HG03354 (cell line): ENCODE measurements around the gene RAVER1.
"Not testable (repeated sequence)": the region's sequence is repeated elsewhere in the genome, so short reads cannot be mapped to it uniquely, and the experiment has no call there.

Experiments
- ATAC-seq: cut with Tn5 transposase; IDR thresholded peaks from one replicate; pipeline ENCODE4 v1.9.1; 2021; ENCODE audit warnings: mild to moderate bottlenecking; ENCODE audit not compliant: unreplicated experiment, poor library complexity, severe bottlenecking

RAVER1 gene

DNA sequence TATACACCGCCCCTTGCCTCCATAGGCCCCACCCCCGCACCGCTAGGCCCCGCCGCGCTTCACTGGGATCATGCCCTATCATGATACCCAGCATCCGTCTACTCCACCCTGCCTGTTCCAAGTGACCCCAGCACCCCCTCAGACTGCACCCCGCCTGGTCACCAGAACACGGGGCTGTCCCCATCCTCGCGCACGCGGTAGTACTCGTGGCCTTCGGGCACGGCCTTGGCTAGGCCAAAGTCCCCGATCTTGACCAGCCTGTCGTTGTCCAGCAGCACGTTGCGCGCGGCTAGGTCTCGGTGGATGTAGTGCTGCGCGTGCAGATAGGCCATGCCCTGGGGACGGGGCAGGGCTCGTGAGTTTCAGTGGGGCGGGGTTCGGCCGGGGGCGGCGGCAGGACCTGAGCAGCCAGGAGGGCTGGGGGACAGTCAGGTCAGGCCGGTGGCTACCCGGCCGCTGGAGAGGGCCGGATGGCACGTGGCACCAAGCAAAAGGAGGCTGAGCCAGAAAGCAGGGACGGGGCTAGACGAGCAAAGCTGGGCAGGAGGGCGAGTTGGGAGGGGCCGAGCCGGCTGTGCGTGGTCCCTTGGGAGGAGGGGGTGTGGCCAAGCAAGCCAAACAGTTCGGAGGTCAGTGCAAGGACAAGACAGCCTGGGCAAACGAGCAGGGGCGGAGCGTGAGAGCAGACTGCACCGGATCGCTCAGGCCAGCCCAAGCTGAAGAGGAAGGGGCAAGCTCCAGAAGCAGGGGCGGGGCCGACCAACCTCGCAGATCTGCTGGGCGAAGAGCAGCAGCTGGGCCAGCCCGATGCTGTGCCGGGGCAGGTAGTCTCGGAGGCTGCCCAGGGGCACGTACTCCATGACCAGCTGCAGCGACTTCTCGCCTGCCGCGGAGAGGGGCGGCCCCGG lies 19.7 kb upstream of the RAVER1 start:
- ATAC-seq, result no peak

DNA sequence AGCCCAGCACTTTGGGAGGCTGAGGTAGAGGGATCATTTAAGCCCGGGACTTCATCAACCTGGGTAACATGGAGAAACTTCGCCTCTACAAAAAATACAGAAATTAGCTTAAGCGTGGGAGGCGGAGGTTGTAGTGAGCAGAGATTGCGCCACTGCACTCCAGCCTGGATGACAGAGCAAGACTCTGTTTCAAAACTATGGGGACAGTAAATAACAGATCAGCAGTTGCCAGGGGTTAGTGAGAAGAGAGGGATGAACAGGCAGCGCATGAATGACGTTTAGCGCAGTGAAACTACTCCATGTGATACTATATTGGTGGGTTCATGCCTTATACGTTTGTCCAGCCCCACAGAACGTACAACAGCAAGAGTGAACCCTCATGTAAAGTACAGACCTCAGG lies 13.2 kb upstream of the RAVER1 start:
- no peak for ATAC-seq

DNA sequence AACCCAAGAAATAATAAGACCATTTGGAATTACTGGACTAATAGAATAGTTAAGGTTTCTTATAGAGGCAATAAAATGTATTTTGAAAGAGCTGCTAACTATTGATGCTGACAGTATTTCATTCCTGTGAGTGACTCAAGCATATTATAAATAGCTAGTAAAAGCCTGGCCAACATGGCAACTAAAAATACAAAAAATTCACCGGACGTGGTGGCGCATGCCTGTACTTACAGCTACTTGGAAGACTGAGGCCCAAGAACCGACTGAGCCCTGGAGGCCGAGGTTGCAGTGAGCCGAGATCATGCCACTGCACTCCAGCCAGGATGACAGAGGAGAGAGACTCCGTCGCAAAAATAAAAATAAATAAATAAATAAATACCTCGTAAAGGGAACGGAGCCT lies 11.5 kb upstream of the RAVER1 start:
- ATAC-seq, result no peak

DNA sequence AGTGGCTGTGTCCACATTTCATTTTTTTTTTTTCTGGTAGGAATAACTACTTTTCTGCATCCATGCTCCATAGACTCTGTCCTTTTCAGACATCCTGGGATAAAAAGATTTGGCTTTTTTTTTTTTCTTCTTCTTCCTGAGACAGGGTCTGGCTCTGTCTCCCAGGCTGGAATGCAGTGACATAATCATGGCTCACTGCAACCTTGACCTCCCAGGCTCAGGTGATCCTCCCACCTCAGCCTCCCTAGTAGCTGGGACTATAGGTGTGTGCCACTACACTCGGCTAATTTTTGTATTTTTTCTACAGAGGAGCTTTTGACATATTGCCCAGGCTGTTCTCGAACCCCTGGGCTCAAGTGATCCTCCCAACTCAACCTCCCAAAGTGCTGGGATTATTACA lies 10.2 kb upstream of the RAVER1 start:
- no peak for ATAC-seq

DNA sequence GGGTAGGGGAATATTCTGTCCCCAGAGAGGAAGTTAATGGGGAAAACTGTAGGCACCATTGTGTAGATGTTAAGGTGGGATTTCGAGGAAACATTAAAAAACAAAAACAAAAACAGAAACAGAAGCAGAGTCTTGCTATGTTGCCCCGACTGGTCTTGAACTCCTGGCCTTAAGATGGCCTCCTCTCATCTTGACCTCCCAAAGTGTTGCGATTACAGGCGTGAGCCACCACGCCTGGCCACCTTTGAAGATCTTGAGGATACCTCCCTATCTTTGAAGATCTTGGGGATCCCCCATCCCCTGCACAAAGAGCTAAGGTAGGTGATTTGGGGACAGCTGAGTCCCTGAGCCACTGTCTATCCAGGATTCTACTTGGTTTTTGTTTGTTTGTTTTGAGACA lies 6.6 kb upstream of the RAVER1 start:
- no peak for ATAC-seq

DNA sequence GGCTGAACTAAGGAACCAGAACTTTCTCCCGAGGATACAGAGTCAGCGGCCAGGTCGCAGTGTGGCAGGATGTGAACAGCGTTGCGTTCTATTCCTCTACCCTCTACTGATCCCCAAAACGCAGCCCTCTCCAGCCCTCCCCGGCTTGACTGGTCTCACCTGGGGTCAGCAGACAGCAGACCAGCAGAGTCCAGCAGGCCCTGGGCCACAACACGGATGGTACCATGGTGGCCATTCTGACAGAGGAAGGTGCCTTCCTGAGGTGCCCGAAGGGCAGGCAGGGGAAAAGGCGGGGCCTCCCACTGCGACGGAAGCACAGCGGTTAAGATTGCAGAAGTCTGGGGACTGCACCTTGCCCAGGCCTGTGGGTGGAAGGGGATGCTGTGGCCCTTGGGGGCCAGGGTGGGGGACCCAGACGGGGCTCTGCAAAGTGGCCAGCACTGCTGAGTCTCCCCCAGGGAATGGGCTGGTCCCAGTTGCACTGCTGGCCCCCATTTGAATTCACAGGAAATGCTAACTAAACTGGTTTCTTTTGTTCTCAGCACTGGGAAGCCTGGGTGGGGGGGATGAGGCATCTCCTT lies 6.1 kb upstream of the RAVER1 start, which contains the start of gene ICAM3:
TSS of gene ICAM3 (minus strand) at position 245 of the 581 bp plus-strand sequence. CDS start at position 235, 10 bp downstream.
- ATAC-seq, result peak; percentile 78

DNA sequence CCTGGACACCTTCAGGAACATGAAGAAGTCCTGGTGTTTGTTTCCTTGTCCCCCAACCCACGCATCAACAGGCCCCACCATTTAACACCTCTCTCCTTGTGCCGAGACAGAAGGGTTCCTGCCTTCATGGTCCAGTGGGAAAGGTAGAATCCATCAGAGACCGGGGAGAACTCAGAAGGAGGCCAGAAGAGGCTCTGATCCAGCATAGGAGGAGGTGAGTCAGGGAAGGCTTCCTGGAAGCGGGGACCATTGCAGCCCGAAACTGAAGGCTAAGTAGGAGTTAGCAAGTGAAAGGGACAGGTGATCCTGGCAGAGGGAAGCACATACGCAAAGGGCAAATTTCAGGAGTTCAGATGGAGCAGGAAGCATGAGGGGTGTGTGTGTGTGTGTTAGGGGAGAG lies 5.6 kb upstream of the RAVER1 start:
- ATAC-seq, result no peak

DNA sequence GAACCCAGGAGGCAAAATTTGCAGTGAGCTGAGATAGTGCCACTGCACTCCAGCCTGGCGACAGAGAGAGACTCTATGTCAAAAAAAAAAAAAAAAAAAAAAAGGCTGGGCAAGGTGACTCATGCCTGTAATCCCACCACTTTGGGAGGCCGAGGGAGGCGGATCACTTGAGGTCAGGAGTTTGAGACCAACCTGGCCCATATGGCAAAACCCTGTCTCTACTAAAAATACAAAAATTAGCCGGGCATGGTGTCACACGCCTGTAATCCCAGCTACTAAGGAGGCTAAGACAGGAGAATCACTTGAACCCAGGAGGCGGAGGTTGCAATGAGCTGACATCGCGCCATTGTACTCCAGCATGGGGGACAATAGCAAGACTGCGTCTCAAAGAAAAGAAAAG lies 3.4 kb upstream of the RAVER1 start:
- ATAC-seq, result not testable (repeated sequence)

DNA sequence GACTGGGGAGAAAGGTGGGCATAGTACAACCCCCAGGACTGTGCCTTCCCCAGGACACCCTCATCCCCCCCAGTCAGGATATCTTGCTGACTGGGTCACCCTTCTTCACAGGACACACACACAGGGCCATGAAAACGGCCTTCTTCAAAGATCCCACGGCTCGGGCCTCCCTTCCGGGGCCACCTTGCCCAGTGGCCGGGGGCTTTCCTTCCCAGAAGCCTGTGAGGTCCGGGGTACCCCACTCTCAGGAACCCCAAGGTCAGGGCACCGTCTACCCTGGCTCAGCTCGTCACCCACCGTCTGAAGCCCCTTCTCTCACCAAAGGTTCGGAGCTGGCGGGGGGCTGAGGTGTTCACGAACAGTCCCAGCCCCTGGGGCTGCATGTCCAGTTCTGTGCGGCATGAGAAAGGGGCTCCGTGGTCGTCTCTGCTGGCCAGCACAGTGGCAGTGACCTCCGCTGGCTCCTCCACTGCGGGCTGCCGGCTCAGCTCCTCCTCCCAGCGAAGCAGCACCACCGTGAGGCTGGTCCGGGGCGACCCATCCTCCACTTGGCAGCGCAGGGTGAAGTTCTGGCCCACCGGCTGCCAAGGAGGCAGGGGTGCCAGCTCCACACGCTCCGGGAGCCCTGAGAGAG lies 2.1 kb upstream of the RAVER1 start:
- ATAC-seq, result no peak

DNA sequence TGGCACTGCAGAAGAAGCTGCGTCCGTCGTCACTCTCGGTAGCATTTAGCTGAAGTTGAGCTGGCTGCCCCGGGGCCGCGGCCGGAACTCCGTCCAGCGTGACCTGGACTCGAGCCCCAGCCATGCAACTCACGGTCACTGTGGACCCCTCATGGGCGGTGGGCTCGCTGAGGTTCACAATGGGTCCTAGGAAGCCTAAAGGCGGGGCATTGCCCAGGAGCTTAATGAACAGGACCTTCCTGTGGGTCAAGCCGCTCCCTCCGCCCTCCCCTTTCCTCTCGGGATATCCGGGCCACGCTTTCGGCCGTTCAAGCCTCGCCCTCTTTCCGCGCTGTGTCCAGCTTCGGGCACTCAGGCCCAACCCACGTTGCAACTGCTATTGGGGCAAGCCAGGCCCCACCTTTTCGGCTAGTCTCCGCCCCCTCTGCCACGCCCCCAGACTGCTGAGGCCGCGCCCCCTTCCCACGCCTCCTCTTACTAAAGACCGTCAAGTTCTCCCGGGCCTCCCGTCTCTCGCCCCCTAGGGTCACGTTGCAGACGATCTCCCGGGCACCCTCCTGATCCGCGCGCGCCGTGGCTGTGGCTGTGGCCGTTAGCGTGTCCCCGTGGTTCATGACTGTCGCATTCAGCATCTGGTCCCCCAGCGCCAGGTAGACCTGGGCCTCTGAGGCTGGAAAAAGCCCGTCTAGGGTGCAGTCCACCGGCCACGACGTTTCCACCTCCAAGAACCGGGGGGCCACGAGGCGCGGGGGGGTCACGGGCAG lies 1.4 kb upstream of the RAVER1 start:
- no peak for ATAC-seq

DNA sequence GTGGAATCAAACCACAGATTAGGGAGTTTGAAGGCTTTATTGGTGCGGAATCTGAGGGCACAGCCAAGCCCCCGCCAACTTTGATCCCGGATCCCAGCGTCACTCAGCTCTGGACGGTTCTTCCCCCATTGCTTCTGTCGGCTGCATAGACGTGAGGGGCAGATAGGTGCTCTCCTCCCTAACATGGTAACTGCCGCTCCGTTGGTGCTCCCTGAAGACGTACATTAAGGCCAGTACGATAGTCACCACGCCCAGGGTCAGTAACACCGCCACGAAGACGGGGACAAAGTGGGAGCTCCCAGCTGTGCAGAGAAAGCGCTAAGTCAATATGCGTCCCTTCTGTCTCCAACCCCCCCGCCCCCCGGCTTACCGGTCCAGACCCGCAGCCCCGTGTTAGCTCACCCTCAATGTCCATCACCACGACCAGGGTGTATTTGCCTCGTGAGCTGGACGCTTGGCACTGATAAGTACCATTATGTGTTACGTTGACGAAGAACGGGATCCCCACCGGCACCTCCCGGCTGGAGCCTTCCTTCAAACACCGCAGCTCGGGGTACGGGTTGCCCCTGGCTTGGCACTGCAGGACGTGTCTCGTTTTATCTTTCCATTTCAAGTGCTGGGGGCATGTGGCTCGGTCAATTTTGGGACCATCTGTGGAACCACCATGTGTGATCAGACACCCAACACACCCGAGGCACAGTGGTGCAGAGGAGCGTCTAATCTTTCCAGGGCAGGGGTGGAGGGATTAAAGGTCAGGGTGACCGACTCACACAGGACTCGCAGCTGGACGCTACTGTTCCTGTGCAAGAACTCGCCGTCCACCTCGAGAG lies 644 bp upstream of the RAVER1 start:
- no peak for ATAC-seq

DNA sequence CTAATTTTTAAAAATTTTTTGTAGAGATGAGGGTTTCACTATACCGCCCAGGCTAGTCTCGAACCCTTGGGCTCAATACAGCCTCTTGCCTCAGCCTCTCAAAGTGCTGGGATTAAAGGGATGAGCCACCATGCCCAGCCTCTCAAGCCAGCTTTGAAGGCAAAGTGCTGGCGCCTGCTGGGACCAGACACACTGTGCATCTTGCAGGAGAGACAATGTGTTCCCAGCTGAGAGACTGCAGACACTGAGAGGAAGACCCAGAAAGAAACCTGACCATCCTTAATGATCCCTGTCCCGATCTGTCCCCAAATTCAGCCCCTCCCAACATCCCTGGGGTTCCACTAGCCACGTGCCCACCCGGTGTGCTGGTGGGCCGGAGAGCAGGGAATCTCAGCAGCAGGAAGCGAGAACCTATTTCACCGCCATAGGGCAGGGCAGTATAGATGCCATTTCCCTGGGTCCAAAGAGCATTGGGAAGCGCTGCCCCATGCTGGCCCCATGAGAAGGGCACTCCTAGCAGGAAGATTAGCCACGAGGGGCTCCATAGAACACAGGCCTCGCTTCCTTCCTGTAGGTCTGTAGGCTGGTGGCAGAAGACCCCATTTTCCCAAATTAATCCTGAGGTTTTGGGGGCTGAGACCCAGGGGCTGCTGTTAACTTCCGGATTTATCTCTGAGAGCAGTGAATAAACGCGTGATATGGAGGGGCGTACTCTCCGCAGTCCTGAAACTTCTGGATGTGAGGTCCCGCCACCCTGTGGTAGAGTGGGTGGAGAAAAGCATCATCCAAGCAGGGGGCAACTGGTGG lies 968 bp downstream of the RAVER1 start:
- ATAC-seq, result no peak

DNA sequence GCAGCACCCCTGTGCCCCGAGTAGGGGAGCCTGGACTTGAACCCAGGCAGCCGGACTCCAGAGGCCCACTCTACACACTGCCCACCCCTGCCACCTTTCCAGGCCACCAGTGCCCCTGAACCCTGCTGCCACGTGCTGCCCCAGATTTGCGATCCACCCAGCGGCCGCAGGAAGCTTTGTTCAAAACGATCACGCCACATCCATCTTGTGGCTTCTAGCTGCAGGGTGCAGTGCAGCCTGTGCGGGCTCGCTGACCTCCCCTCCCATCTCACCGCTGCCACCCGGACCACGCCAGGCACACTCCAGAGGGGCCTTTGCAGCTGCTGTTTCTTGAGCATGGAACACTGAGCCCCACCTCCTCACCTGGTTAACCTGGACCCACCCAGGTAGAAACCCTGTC lies 3.8 kb downstream of the RAVER1 start:
- no peak for ATAC-seq

DNA sequence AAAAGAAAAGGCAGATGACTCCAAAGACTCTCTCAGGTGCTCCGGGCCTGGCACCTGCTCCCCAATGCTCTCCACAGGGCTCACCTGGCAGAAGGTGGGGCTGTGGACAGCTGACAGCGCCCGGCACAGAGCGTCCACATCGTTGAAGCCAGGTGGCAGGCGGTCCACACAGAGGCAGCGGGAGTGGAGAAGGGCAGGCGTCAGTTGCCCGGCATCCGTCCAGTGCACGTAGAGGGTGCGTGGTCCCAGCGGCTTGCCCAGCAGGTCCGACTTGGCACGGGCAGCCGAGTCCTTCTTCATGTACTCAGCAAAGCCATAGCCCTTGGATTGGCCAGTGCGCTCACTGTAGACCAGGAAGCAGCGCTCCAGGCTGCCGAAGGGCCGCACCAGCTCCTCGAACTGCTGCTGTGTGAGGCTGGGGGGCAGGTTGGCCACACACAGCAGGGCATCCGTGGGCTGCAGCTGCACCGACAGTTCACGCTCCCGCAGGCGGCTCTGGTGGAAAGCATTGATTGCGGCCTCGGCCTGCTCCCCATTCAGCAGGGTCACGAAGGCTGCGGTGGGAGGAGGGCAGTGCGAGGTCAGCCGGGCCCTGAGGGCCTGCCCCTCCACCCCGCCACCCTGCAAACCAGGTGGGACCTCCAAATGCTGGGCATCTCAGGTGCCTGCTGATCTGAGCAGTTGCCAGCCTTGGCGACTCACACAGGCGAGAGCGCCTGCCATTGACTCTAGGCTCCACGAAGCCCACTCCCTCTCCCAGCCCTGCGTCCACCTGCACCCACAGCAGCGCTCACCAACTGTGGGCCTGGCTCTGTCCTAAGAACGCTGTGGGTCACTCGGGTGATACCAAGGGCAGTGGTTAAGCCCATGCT lies 4.5 kb downstream of the RAVER1 start:
- no peak for ATAC-seq

DNA sequence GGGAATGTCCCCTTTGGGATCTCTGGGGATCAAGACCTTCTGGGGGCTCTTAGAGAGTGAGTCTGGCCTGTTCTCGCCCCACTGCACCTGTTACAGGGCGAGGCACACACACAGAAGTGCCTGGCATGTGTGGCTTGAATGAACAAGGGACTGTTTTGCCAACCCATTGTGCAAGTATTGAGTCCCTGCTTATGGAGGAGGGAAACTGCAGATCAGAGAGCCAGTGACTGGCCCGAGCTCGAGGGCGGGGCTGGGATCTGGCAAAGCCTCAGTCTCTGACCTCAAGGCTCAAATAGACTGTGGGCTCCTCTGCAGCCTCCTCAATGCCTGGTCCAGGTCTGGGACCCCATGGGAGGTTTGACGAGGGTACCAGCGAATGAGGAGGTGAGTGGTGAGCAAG lies 5.5 kb downstream of the RAVER1 start:
- no peak for ATAC-seq

DNA sequence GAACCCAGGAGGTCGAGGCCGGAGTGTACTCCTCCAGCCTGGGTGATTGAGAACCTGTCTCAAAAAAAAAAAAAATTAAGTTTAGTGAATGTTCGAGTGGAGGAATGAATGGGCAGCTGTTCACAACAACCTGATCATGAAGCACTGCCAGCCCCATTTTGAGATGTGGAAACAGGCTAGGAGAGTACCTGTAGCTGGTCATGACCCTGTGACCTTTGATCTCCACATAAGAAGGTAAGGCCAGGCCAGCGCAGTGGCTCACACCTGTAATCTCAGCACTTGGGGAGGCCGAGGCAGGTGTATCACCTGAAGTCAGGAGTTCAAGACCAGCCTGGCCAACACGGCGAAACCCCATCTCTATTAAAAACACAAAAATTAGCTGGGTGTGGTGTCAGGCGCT lies 7.6 kb downstream of the RAVER1 start:
- ATAC-seq, result no peak
